Ovary (tissue), 9 donors: ENCODE results near the gene AP3B1. TPM values are rescaled to one million over a fixed set of nuclear protein-coding genes. Genes with fewer than 3 reads are reported as not detected.

Experiments used
- DNase-seq, 5 donors: peaks; one replicate each; pipeline ENCODE4 v3.0.0-alpha.2; 2019 to 2020
- H3K27ac ChIP-seq, 2 donors: fragments of 200-600 bp; one replicate each; pipeline versions ENCODE4 v1.5.1 to v1.8.0; 2019 to 2022
- H3K27me3 ChIP-seq: fragments of 200-600 bp; one replicate; pipeline ENCODE4 v1.8.0; 2022
- H3K36me3 ChIP-seq: fragments of 200-600 bp; sonication (generic); one replicate; pipeline ENCODE4 v1.5.1; 2019
- H3K4me1 ChIP-seq: one replicate; pipeline ENCODE4 v1.8.1; 2013; ENCODE audit warnings: mild to moderate bottlenecking, moderate library complexity; ENCODE audit not compliant: insufficient read depth
- H3K4me3 ChIP-seq: fragments of 200-600 bp; sonication (generic); one replicate; pipeline ENCODE4 v1.5.1; 2017
- H3K9me3 ChIP-seq, 2 donors: fragments of 200-600 bp in 1 of 2; sonication (generic) in 1 of 2; one replicate each; pipeline versions ENCODE4 v1.5.1 to v1.8.1; 2013 to 2019; ENCODE audit warnings: mild to moderate bottlenecking in 1 of 2, moderate library complexity in 1 of 2
- CTCF ChIP-seq, 3 donors: fragments of 450-650 bp in 2 of 3; fragments of 200-600 bp in 1 of 3; IDR thresholded peaks; one replicate each; pipeline versions ENCODE4 v1.5.1 to v1.8.0; 2016 to 2022; ENCODE audit warnings: antibody characterized with exemption in 3 of 3, mild to moderate bottlenecking in 1 of 3
- EP300 ChIP-seq: sonication (generic); formaldehyde crosslinking; IDR thresholded peaks from one replicate; pipeline ENCODE4 v1.6.1; 2017; ENCODE audit warnings: antibody characterized with exemption
- POLR2A ChIP-seq: fragments of 450-650 bp; IDR thresholded peaks from one replicate; pipeline ENCODE4 v1.6.1; 2017; ENCODE audit warnings: antibody characterized with exemption, mild to moderate bottlenecking, moderate library complexity
- WGBS, 3 donors: extraction: QIAGEN DNeasy Blood & Tissue Kit in 1 of 3; methylation state at CpG; one replicate each; pipeline versions ENCODE4 v1.1.5 to v1.1.7; 2013 to 2017; 5-methylcytosine and 5-hydroxymethylcytosine counted together
- intact Hi-C, 4 donors: fragments of 100-400 bp; cut with DNase I; formaldehyde crosslinking; loops; one replicate each; pipeline versions ENCODE4 v1.11.0 to v1.15.1; 2022 to 2023
- polyA plus RNA-seq, 2 donors: library from polyadenylated mRNA; stranded (reverse); fragments of 200-250 nt in 1 of 2; fragments of 350-450 nt in 1 of 2; fragmentation: Illumina TruSeq in 1 of 2; extraction: RNeasy Lipid Tissue Mini Kit (QIAGEN cat#74804) in 1 of 2; gene quantifications; one replicate each; pipeline ENCODE4 v1.2.3, GENCODE V29; 2013 to 2014
- total RNA-seq, 7 donors: library from RNA; depleted of rRNA in 2 of 7; stranded (reverse); fragments of >200 nt in 2 of 7; fragmentation: NEBNext Ultra II Directional in 3 of 7; extraction: Animal tissue kit (Norgen Biotek cat#: 25700) in 3 of 7; gene quantifications; one replicate each; pipeline versions ENCODE4 v1.1.0 to v1.2.4, GENCODE V29; 2016 to 2023
- donor health status: DM: no; HTN: no; CAD: no; lungs with moderate emphysema.
- donor health status: DM: no; HTN: no; CAD: no.
- donor health status: Bipolar disorder and iron deficiency.
- donor health status: DM: yes; HTN: yes; CAD: no.
- donor health status: DM: no; HTN: no; CAD: no.
- donor health status: DM: yes; HTN: yes; CAD: no.

AP3B1 gene
- total and polyA plus RNA-seq, 9 donors = 14.5 to 38.8 (median 28.5) TPM

- 91 to 93% (median 93%) methylated on average over 1 of the region's 1 CpG for WGBS, 3 donors
- intact Hi-C loops = no loop called here
- Histone ChIP-seq H3K27ac (no peak overlapping the region), H3K4me3 (no peak overlapping the region), H3K9me3 (no peaks in the 10 kb centered on the region), H3K4me1 (peaks cover 3% of the 10 kb centered on the region), H3K27me3 (no peaks in the 10 kb centered on the region), H3K36me3 (no peaks in the 10 kb centered on the region)
- no peak for DNase-seq
- no peak for TF ChIP-seq POLR2A
- TF ChIP-seq CTCF (IDR thresholded peaks at IDR 0.05) = no peak
- TF ChIP-seq EP300 = no peak
These were observed 10.7 kb downstream of the AP3B1 start for GRCh38 chr5:78283802-78284201.

GRCh38 chr5:78283105-78283504 is 11.4 kb downstream of the AP3B1 start:
- no peak for DNase-seq
- no peak for TF ChIP-seq CTCF (IDR thresholded peaks at IDR 0.05)
- no peak for TF ChIP-seq POLR2A
- no peak for TF ChIP-seq EP300
- H3K4me1 ChIP-seq = peaks cover 3% of the 10 kb centered on the region
- no peaks in the 10 kb centered on the region for H3K36me3 ChIP-seq
- H3K27me3 ChIP-seq = no peaks in the 10 kb centered on the region
- intact Hi-C loops = no loop called here
- no peaks in the 10 kb centered on the region for H3K9me3 ChIP-seq
- 94 to 97% (median 96%) methylated on average over 4 of the region's 4 CpGs for WGBS, 3 donors
- H3K4me3 ChIP-seq = no peak overlapping the region
- no peak overlapping the region for H3K27ac ChIP-seq

- intact Hi-C loops = no loop called here
- Histone ChIP-seq H3K9me3 (no peaks in the 10 kb centered on the region), H3K36me3 (no peaks in the 10 kb centered on the region), H3K4me3 (no peak overlapping the region), H3K4me1 (peaks cover 2% of the 10 kb centered on the region), H3K27me3 (no peaks in the 10 kb centered on the region), H3K27ac (no peak overlapping the region)
- DNase-seq = no peak
- TF ChIP-seq CTCF (IDR thresholded peaks at IDR 0.05) = no peak
- no peak for TF ChIP-seq EP300
- TF ChIP-seq POLR2A = no peak
- WGBS, 3 donors = 26 to 32% (median 29%) methylated on average over 2 of the region's 2 CpGs
These were observed 14.2 kb downstream of the AP3B1 start for GRCh38 chr5:78280261-78280660.

- Histone ChIP-seq H3K27ac (no peak overlapping the region), H3K27me3 (no peaks in the 10 kb centered on the region), H3K4me3 (no peak overlapping the region), H3K4me1 (peaks cover 2% of the 10 kb centered on the region), H3K36me3 (no peaks in the 10 kb centered on the region), H3K9me3 (no peaks in the 10 kb centered on the region)
- 96 to 98% (median 98%) methylated on average over 5 of the region's 5 CpGs for WGBS, 3 donors
- no peak for TF ChIP-seq EP300
- TF ChIP-seq CTCF (IDR thresholded peaks at IDR 0.05) = no peak
- no peak for TF ChIP-seq POLR2A
- intact Hi-C loops = no loop called here
- DNase-seq = no peak
These were observed 15.3 kb downstream of the AP3B1 start for GRCh38 chr5:78279194-78279593.

- H3K9me3 ChIP-seq = no peaks in the 10 kb centered on the region
- no peak for DNase-seq
- peaks cover 2% of the 10 kb centered on the region for H3K4me1 ChIP-seq
- WGBS, 3 donors = 96 to 97% (median 97%) methylated on average over 1 of the region's 1 CpG
- no peaks in the 10 kb centered on the region for H3K36me3 ChIP-seq
- TF ChIP-seq CTCF (IDR thresholded peaks at IDR 0.05) (no peak), EP300 (no peak), POLR2A (no peak)
- no peak overlapping the region for H3K27ac ChIP-seq
- intact Hi-C loops = no loop called here
- no peaks in the 10 kb centered on the region for H3K27me3 ChIP-seq
- no peak overlapping the region for H3K4me3 ChIP-seq
These were observed 16.8 kb downstream of the AP3B1 start for GRCh38 chr5:78277715-78278114.
